GM12874 (cell line): ENCODE data around the gene WDR75.

Experiments
- CTCF ChIP-seq: IDR thresholded peaks from 2 replicates; pipeline ENCODE4 v1.5.1; 2011; ENCODE audit warnings: low read depth, mild to moderate bottlenecking, control low read depth, low read length, moderate library complexity; ENCODE audit not compliant: insufficient read depth

The WDR75 gene

GRCh38 chr2:189485146-189485545 is 43.9 kb downstream of the WDR75 start:
- TF ChIP-seq CTCF: no peak

DNA sequence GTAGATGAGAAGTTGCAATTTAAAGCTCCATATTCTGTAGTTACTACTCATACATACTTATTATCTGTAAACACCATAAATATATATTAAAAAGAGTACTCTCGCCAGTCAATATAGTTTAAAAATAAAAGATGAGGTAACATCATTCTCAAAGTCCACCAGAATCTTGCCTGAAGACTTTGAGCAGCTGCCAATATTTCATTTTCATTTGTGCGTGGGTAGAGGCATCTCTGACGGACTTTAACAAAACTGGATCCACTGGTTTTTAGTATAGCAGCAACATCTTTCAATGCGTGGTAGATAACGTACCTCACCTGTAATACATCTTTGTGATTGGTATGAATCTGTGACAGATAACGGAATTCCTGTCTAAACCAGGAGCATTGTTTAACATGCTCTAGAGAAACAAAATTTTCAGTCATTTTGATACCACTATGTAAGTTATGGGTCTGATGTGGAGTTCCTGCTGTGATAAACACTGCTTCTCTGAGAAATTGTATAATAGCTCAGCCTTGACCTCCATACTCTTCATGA is 45.0 kb downstream of the WDR75 start:
- no peak for TF ChIP-seq CTCF

GRCh38 chr2:189487283-189488007 is 46.2 kb downstream of the WDR75 start:
- TF ChIP-seq CTCF: no peak

DNA sequence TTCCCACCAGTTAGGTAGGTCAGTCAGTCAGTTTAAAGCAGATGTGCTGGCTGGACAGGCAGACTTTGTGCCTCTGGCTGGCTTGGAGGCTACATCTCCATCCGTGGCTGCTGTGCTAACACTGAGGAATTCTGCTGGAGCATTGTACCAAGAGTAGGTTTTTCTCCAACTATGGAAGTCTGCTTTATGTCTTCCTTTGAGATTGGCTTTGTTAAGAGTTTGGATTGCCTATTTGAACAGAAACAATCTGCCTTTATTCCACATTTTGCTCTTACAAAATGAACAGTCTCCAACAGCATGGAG is 46.7 kb downstream of the WDR75 start:
- TF ChIP-seq CTCF: no peak

- TF ChIP-seq CTCF: no peak
Measured at GRCh38 chr2:189492451-189492850, 51.2 kb downstream of the WDR75 start.

DNA sequence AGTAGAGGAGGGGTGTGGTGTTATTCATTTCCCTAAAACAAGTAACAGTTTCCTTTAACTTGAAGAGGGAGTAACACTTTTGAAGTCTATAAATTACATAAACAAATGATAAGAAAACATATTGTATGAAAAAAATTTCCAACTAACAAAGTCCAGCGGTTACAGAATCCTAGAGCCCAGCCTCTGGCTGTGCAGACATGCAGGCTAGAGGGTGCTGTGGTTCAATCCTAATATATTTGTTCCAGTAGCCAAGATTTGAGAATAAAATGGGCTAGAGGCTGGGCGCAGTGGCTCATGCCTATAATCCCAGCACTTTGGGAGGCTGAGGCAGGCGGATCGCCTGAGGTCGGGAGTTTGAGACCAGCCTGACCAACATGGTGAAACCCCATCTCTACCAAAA is 56.9 kb downstream of the WDR75 start:
- TF ChIP-seq CTCF: no peak

- no peak for TF ChIP-seq CTCF
Measured at GRCh38 chr2:189499137-189499536, 57.9 kb downstream of the WDR75 start.
